Testis (tissue), 3 donors: ENCODE data around the gene PLCL1. TPM values are rescaled to one million over a fixed set of nuclear protein-coding genes. Genes with fewer than 3 reads are reported as not detected.

Experiments
- DNase-seq: peaks from one replicate; pipeline ENCODE4 v3.0.0-alpha.2; 2019
- H3K27ac ChIP-seq, 2 donors: fragments of 200-600 bp; sonication (generic); one replicate each; pipeline ENCODE4 v1.5.1; 2019
- H3K27me3 ChIP-seq: fragments of 200-600 bp; sonication (generic); one replicate; pipeline ENCODE4 v1.5.1; 2019
- H3K36me3 ChIP-seq: fragments of 200-600 bp; sonication (generic); one replicate; pipeline ENCODE4 v1.5.1; 2017; ENCODE audit warnings: low read depth; ENCODE audit errors: missing control alignments
- H3K4me1 ChIP-seq: fragments of 200-600 bp; sonication (generic); one replicate; pipeline ENCODE4 v1.5.1; 2019
- H3K4me3 ChIP-seq, 2 donors: fragments of 200-600 bp; sonication (generic); one replicate each; pipeline ENCODE4 v1.5.1; 2017 to 2019
- H3K9me3 ChIP-seq: fragments of 200-600 bp; sonication (generic); one replicate; pipeline ENCODE4 v1.5.1; 2017
- POLR2A ChIP-seq: fragments of 450-650 bp; IDR thresholded peaks from one replicate; pipeline ENCODE4 v1.6.1; 2017; ENCODE audit warnings: antibody characterized with exemption, mild to moderate bottlenecking, moderate library complexity
- WGBS, 2 donors: methylation state at CpG; one replicate each; pipeline ENCODE4 v1.1.5; 2018; 5-methylcytosine and 5-hydroxymethylcytosine counted together
- intact Hi-C: fragments of 100-400 bp; cut with DNase I; formaldehyde crosslinking; loops from one replicate; pipeline ENCODE4 v1.15.1; 2023; ENCODE audit warnings: low total_unique reads
- polyA plus RNA-seq: library from polyadenylated mRNA; stranded (reverse); fragments of 350-450 nt; fragmentation: Illumina TruSeq; extraction: RNeasy Lipid Tissue Mini Kit (QIAGEN cat#74804); gene quantifications from one replicate; pipeline ENCODE4 v1.2.3, GENCODE V29; 2014; ENCODE audit warnings: low read depth, low replicate concordance; ENCODE audit not compliant: insufficient read depth
- total RNA-seq, 2 donors: library from RNA; depleted of rRNA; stranded (reverse); fragments of >200 nt; gene quantifications; one replicate each; pipeline ENCODE4 v1.2.3, GENCODE V29; 2016
- TF ChIP-seq, protein P1 (sequence below), 3 experiments: fragments of 450-650 bp in 2 of 3; fragments of 200-600 bp in 1 of 3; sonication (generic) in 1 of 3; IDR thresholded peaks; one replicate each; pipeline ENCODE4 v1.5.1; 2016 to 2019; ENCODE audit warnings: antibody characterized with exemption in 3 of 3, mild to moderate bottlenecking in 2 of 3, moderate library complexity in 1 of 3

Gene PLCL1
- total and polyA plus RNA-seq, 3 donors from 2014 or later = 2.1 to 2.6 (median 2.4) TPM

DNA sequence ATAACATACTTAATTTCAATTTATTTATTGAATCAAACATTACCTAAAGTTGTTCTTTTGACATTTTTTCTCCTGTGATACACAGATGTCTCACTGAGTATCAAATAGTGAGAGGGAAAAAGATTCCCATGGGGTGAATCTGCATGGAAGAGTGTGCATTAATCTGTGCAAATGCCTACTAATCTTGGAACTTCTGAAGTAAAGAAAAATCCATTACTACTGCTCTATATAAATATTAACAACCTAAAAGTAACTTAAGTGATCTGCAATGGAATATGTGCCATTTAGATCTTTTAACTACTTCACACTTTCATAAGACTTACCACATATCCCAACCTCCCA, 125.5 kb downstream of the PLCL1 start:
- H3K27ac ChIP-seq = no peak overlapping the region
- no peaks in the 10 kb centered on the region for H3K4me1 ChIP-seq
- no peaks in the 10 kb centered on the region for H3K9me3 ChIP-seq
- H3K27me3 ChIP-seq = no peaks in the 10 kb centered on the region
- no peak overlapping the region for H3K4me3 ChIP-seq
- DNase-seq = no peak
- no peaks in the 10 kb centered on the region for H3K36me3 ChIP-seq
- intact Hi-C loops = no loop called here
- TF ChIP-seq, protein P1, sequence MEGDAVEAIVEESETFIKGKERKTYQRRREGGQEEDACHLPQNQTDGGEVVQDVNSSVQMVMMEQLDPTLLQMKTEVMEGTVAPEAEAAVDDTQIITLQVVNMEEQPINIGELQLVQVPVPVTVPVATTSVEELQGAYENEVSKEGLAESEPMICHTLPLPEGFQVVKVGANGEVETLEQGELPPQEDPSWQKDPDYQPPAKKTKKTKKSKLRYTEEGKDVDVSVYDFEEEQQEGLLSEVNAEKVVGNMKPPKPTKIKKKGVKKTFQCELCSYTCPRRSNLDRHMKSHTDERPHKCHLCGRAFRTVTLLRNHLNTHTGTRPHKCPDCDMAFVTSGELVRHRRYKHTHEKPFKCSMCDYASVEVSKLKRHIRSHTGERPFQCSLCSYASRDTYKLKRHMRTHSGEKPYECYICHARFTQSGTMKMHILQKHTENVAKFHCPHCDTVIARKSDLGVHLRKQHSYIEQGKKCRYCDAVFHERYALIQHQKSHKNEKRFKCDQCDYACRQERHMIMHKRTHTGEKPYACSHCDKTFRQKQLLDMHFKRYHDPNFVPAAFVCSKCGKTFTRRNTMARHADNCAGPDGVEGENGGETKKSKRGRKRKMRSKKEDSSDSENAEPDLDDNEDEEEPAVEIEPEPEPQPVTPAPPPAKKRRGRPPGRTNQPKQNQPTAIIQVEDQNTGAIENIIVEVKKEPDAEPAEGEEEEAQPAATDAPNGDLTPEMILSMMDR (IDR thresholded peaks at IDR 0.05) = no peak
- no peak for TF ChIP-seq POLR2A

DNA sequence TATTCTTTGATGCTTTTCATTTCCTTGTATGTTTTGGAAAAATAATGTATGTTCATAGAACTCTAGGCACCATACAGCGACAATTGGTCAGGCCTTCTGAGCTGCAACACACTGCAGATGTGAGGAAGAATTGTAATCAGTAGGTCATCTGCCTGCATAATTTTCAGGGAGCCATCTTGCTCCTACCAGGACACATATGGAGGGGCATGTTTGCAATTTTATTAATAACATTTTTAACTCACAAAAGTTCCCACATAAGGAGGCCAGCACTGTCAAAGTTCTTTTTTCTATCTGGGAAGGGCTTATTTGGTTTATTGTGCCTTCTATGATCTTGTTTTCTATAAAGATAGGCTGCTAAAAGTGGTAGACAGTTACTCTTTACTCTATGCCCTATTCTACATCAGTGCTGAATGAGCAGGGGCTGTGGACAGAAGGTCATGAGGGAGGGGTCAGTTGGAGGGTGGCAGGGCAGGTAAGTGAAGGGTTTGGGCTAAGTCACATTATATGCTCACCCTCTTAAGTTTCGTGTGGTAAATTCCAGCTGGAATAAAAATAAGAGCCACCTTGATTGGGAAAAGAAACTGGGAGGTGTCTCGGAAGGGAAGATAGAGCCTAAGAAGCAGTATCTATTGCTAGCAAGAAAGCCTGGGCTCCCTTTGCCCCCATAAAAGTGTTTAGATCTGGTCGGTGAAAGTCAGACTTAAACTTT, 126.3 kb downstream of the PLCL1 start:
- WGBS, 2 donors = 93 to 98% methylated on average over 4 of the region's 4 CpGs

DNA sequence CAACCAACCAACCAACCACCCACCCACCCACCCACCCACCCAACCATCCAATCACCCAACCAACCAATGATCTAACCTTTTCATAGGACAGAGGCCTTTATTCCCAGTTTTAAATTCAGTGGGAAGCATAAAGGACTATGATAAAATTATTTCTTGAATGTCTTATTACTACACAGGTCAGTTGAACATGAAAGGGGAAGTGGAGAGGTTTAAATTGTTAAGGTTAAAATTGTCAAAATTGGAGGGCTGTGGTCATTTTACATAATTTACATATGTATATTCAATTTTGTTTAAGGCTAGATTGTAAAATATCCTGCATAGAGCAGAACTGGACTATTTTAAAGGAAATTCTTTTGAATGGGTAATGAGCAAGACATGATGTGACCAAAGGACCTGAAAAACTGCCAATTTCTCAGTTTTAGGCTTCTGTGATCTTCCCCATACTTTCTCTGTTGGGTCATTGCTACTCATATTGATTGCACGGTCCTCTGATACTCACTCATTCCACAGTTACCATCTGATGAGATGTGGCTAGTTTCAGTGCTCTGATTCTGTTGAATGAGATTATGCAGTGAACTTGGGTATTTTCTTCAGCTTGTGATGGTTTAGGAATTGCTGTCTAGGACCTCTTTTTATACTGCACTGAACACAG, 127.4 kb downstream of the PLCL1 start:
- no peak overlapping the region for H3K4me3 ChIP-seq
- intact Hi-C loops = no loop called here
- no peak overlapping the region for H3K27ac ChIP-seq
- 70 to 78% methylated on average over 1 of the region's 1 CpG for whole genome bisulfite sequencing, 2 donors
- no peaks in the 10 kb centered on the region for H3K9me3 ChIP-seq
- H3K27me3 ChIP-seq = no peaks in the 10 kb centered on the region
- no peaks in the 10 kb centered on the region for H3K4me1 ChIP-seq
- no peak for DNase-seq
- no peaks in the 10 kb centered on the region for H3K36me3 ChIP-seq
- no peak for TF ChIP-seq POLR2A
- TF ChIP-seq, protein P1 (IDR thresholded peaks at IDR 0.05) = no peak

More for the DNA sequence above, 126.3 kb downstream of the PLCL1 start:
- DNase-seq = no peak
- Histone ChIP-seq H3K9me3 (no peaks in the 10 kb centered on the region), H3K4me3 (no peak overlapping the region), H3K4me1 (no peaks in the 10 kb centered on the region), H3K36me3 (no peaks in the 10 kb centered on the region), H3K27ac (no peak overlapping the region), H3K27me3 (no peaks in the 10 kb centered on the region)
- intact Hi-C loops = no loop called here
- TF ChIP-seq, protein P1 (IDR thresholded peaks at IDR 0.05) = no peak
- no peak for TF ChIP-seq POLR2A

DNA sequence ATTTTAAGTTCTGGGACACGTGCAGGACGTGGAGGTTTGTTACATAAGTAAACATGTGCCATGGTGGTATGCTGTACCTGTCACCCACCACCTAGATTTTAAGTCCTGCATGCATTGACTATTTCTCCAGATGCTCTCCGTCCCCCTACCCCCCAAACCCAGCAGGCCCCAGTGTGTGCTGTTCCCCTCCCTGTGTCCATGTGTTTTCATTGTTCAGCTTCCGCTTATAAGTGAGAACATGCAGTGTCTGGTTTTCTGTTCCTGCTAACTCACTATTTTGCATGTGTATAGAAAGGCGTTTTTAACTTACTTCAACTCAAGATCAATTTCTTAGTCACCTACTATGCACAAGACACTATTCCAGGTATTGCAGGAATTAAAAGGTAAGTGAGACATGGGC, 128.0 kb downstream of the PLCL1 start:
- H3K4me3 ChIP-seq = no peak overlapping the region
- no peaks in the 10 kb centered on the region for H3K9me3 ChIP-seq
- H3K27ac ChIP-seq = no peak overlapping the region
- H3K27me3 ChIP-seq = no peaks in the 10 kb centered on the region
- TF ChIP-seq, protein P1 (IDR thresholded peaks at IDR 0.05) = no peak
- no peak for TF ChIP-seq POLR2A
- intact Hi-C loops = no loop called here
- no peak for DNase-seq
- H3K4me1 ChIP-seq = no peaks in the 10 kb centered on the region
- 94 to 95% methylated on average over 5 of the region's 5 CpGs for WGBS, 2 donors
- no peaks in the 10 kb centered on the region for H3K36me3 ChIP-seq
